IMR-90 (cell line): ENCODE results near the gene MTA3.

ENCODE experiments used
- CEBPB ChIP-seq: IDR thresholded peaks from 2 replicates; pipeline ENCODE4 v1.6.1; 2012; ENCODE audit warnings: low read depth, low read length, improper control_type of control experiment
- CTCF ChIP-seq: conservative IDR thresholded peaks from 2 replicates; pipeline ENCODE4 v1.5.1; 2012; ENCODE audit warnings: mild to moderate bottlenecking, low read depth, low read length, improper control_type of control experiment
- ELK1 ChIP-seq: fragments of 150-350 bp; IDR thresholded peaks from 2 replicates; pipeline ENCODE4 v1.6.1; 2016; ENCODE audit warnings: low read depth, mild to moderate bottlenecking, low read length, moderate library complexity, borderline replicate concordance
- MAFK ChIP-seq: IDR thresholded peaks from 2 replicates; pipeline ENCODE4 v1.6.1; 2012; ENCODE audit warnings: low read depth, low read length, improper control_type of control experiment
- POLR2A ChIP-seq: IDR thresholded peaks from 2 replicates; pipeline ENCODE4 v1.6.1; 2012; ENCODE audit warnings: mild to moderate bottlenecking, low read depth, low read length
- RFX5 ChIP-seq: IDR thresholded peaks from 2 replicates; pipeline ENCODE4 v1.8.0; 2012; ENCODE audit warnings: low read depth, mild to moderate bottlenecking, low read length, moderate library complexity

GRCh38 chr2:42673989-42674579 is 105.7 kb downstream of the MTA3 start:
- TF ChIP-seq RFX5, result no peak
- no peak for TF ChIP-seq CEBPB
- TF ChIP-seq CTCF, result no peak
- no peak for TF ChIP-seq POLR2A
- TF ChIP-seq ELK1, result no peak
- no peak for TF ChIP-seq MAFK
